ENCODE measurements around the gene TBC1D1.

- TF ChIP-seq, protein P1, sequence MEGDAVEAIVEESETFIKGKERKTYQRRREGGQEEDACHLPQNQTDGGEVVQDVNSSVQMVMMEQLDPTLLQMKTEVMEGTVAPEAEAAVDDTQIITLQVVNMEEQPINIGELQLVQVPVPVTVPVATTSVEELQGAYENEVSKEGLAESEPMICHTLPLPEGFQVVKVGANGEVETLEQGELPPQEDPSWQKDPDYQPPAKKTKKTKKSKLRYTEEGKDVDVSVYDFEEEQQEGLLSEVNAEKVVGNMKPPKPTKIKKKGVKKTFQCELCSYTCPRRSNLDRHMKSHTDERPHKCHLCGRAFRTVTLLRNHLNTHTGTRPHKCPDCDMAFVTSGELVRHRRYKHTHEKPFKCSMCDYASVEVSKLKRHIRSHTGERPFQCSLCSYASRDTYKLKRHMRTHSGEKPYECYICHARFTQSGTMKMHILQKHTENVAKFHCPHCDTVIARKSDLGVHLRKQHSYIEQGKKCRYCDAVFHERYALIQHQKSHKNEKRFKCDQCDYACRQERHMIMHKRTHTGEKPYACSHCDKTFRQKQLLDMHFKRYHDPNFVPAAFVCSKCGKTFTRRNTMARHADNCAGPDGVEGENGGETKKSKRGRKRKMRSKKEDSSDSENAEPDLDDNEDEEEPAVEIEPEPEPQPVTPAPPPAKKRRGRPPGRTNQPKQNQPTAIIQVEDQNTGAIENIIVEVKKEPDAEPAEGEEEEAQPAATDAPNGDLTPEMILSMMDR (IDR thresholded peaks at IDR 0.05; ENCODE audit: low read depth, low read length, poor library complexity, severe bottlenecking), result no peak
- TF ChIP-seq EZH2phosphoT487 (IDR thresholded peaks at IDR 0.05; ENCODE audit: borderline replicate concordance, low read length), result no peak
Measured at GRCh38 chr4:38003102-38003501, 112.2 kb downstream of the TBC1D1 start.

All from DOHH2 (cell line).